HG02571 (cell line): Measurements from ENCODE around the gene ADI1.

Experiments used
- ATAC-seq: cut with Tn5 transposase; IDR thresholded peaks from one replicate; pipeline ENCODE4 v1.9.1; 2021; ENCODE audit warnings: mild to moderate bottlenecking, moderate library complexity; ENCODE audit not compliant: unreplicated experiment

ADI1 gene, protein sequence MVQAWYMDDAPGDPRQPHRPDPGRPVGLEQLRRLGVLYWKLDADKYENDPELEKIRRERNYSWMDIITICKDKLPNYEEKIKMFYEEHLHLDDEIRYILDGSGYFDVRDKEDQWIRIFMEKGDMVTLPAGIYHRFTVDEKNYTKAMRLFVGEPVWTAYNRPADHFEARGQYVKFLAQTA

DNA sequence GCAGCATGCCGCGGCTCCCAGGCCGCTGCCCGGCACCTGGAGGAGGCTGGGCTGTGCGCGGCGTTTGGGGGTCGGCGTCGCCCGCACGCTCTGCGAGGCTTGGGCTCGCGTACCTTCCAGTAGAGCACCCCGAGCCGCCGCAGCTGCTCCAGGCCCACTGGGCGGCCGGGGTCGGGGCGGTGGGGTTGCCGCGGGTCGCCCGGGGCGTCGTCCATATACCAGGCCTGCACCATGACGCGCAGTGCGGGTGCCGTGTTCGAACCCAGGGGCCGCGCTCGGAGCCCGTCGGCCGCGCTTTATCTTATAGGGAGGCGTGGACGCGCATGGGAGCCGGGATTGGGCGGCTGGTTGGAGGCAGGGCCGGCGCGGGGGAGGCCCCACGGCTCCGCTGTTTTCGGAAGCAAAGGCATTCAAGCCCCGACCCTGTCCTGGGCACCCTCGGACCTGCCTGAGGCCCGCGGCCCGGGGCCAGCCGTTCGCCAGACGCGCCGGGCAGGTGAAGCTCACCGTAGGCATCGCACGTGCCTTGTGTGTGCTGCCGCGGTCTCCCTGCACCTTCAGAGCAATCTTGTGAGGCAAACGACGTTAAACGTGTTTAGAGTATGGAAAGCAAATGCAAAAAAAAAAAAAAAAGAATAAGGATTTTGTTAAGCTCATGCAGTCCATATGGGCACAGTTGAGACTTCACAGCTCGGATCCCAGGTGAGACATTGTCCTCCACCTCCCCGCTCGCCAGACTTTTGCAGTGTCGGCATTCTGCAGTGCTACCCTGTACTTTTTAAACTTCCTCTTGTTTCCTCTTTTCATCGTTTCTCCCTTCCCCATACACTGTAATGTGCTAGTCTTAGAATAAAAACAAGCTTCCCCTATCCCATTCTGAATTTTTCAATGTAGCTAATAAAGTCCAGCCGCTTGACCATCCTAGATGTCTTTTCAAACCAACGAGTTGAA, at the start of gene ADI1:
TSS of gene ADI1 (minus strand) at position 277 of the 951 bp plus-strand sequence. CDS start at position 233, 44 bp downstream.
- peak; percentile 54 for ATAC-seq

- ATAC-seq: no peak
These were observed 47.5 kb upstream of the ADI1 start for GRCh38 chr2:3566806-3567205.

GRCh38 chr2:3565117-3565516, 45.8 kb upstream of the ADI1 start:
- no peak for ATAC-seq

DNA sequence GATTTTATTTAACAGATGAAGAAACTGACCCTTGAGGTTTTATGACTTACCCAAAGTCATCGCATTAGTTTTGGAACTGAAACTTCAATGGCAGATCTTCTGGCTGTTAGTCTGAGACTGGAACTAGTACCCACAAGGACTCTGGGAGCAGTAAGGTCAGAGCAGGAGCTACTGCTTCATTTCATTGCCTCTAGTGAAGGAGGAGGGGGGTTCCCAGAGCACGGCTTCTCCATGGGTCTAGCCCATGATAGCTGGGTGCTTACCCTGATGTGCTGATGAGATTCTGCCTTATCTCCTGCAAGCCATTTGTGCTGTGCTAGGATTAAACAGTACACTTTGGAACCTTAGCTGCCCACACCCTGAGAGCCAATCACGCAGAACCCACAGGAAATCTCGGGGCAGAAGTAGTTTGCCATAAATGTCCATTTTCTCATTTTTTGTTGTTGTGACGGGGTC, 44.2 kb upstream of the ADI1 start:
- ATAC-seq: peak; percentile 37

- ATAC-seq: peak; percentile 95
These were observed 39.1 kb upstream of the ADI1 start, which contains the start of gene RNASEH1 for GRCh38 chr2:3558205-3559014. Gene RNASEH1 (minus strand): TSS chr2:3558333. CDS start chr2:3558260, 73 bp downstream.

- peak; percentile 23 for ATAC-seq
These were observed 38.4 kb upstream of the ADI1 start for GRCh38 chr2:3557639-3558204.

GRCh38 chr2:3553946-3554345, 34.6 kb upstream of the ADI1 start:
- ATAC-seq: no peak

DNA sequence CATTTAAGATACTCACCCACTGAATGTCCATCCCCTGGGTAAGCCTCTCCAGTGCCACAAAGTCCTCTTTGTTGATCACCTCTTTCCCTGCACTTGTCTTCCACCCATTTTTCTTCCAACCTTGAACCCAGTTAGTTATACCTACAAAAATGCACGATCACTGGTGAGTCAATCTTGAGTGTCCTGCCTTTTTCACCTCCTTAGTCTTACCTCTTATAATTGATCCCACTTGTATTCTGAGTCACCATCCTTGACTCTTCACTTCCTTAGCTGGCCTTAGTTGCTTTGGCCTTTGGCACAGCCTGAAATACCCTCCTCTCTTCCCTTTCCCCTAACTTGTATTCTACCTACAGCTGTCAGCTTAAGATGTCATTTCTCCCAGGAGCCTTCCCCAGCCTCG, 28.6 kb upstream of the ADI1 start:
- ATAC-seq: no peak

DNA sequence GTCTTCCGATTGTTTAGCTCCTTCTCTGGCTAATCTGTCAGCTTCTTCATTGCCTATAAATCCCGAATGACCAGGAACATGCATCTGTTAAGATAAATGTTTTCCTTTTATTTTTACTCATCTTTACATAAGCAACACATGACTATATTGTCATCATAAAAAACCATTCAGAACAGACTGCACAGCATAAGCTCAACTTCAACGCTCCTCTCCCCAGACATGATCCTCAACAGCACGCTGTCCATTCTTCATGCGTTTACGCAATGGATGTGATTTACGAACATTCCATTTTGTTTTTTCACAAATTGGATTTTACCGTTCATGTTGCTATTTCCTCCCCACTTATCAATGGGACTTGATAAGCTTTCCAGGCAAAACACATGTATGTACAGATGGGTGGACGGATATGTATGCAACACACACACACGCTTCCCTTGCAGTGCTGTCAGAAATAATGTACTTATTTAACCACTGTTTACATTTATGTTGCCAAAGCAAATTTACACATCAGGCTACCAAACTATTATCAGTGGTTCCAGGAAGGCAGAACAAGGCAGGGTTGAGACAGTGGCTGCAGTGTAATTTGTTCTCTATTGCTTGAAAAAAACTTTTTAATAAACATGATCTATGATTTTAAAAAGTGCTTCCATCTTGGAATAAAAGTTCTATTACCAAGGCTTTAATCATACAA, 26.6 kb upstream of the ADI1 start:
- ATAC-seq: no peak

- ATAC-seq: no peak
These were observed 23.8 kb upstream of the ADI1 start for GRCh38 chr2:3543023-3543683.

GRCh38 chr2:3542107-3542506, 22.8 kb upstream of the ADI1 start:
- ATAC-seq: no peak

DNA sequence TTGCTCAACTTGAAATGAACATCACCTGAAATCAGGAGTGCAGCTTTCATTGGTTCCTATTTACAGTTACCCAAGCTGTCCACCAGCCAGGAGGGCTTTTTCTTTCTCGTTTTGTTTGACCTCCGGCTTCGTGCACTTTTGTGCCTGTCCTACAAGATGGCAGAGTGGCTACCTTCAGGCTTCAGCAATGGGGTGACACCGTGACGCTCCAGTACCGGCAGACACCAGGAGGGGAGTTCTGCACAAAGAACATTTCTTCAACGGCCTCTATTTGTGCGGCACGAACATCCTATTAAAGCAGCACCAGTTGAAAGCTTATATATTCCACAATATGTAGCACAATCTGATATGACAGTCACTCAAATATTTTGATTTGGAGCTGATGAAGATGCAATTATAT, 20.5 kb upstream of the ADI1 start:
- no peak for ATAC-seq

GRCh38 chr2:3536682-3537632, 17.6 kb upstream of the ADI1 start:
- ATAC-seq: no peak

- ATAC-seq: no peak
These were observed 16.7 kb upstream of the ADI1 start for GRCh38 chr2:3535794-3536681.

GRCh38 chr2:3535467-3535793, 16.1 kb upstream of the ADI1 start:
- ATAC-seq: no peak

DNA sequence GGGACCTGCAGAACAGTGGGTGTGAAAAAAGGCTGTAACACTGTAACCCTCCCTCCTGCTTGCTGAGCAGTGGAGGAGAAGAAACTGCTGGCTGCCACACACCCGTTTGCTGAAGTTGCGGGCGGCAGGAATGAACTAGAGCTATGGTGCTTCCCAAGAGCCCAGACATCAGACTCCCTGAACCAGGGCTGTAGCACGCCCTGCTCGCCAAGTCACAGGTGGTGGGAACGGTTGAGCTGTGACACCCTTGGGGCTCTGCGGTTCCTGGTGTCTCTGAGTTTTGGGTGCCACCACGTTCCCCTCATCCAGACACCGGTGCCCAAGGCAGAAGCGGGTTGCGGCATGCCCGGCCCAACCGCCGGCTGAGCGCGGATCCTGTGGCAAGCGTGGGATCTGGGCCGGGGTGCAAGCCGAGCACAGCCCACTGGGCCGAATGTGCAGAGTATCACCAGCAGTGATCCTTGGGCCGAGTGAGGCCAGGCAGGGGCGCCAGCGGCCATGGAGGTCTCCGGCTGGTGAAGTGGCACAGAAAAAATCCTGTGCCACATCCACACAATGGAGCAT, 15.0 kb upstream of the ADI1 start:
- ATAC-seq: no peak

- ATAC-seq: no peak
These were observed 14.5 kb upstream of the ADI1 start for GRCh38 chr2:3533836-3534235.
